Endothelial cell of umbilical vein (primary cell): ENCODE results near the gene C19orf85.

Experiments used
- EZH2 ChIP-seq: IDR thresholded peaks from 2 replicates; pipeline ENCODE4 v1.6.1; 2012; ENCODE audit warnings: borderline replicate concordance, low read depth, mild to moderate bottlenecking, moderate library complexity, low read length, inconsistent platforms; ENCODE audit not compliant: severe bottlenecking
- JUN ChIP-seq: IDR thresholded peaks from 2 replicates; pipeline ENCODE4 v1.6.1; 2011; ENCODE audit warnings: borderline replicate concordance, low read depth; ENCODE audit not compliant: insufficient read length, insufficient read depth
- MAX ChIP-seq: IDR thresholded peaks from 2 replicates; pipeline ENCODE4 v1.6.1; 2011; ENCODE audit not compliant: insufficient read depth, insufficient read length
- MYC ChIP-seq: IDR thresholded peaks from one replicate; pipeline ENCODE4 v1.6.1; 2011; ENCODE audit warnings: mild to moderate bottlenecking, low read depth, low read length
- POLR2A ChIP-seq: IDR thresholded peaks from 2 replicates; pipeline ENCODE4 v1.6.1; 2012; ENCODE audit warnings: low read depth, mild to moderate bottlenecking, control low read depth, low read length
- POLR2AphosphoS5 ChIP-seq: IDR thresholded peaks from 2 replicates; pipeline ENCODE4 v1.6.1; 2012; ENCODE audit warnings: low read depth, mild to moderate bottlenecking, control low read depth, low read length, moderate library complexity; ENCODE audit not compliant: insufficient read depth
- TF ChIP-seq, protein P1 (sequence below), 2 donors: IDR thresholded peaks; 1 replicate in 1 of 2; 2 replicates in 1 of 2; pipeline ENCODE4 v1.5.1; 2011; ENCODE audit warnings: low read length in 2 of 2, mild to moderate bottlenecking in 2 of 2, moderate library complexity in 2 of 2, control low read depth in 1 of 2, inconsistent platforms in 1 of 2, low read depth in 1 of 2; ENCODE audit not compliant: insufficient read depth in 1 of 2; ENCODE audit errors: extremely low read depth in 1 of 2

DNA sequence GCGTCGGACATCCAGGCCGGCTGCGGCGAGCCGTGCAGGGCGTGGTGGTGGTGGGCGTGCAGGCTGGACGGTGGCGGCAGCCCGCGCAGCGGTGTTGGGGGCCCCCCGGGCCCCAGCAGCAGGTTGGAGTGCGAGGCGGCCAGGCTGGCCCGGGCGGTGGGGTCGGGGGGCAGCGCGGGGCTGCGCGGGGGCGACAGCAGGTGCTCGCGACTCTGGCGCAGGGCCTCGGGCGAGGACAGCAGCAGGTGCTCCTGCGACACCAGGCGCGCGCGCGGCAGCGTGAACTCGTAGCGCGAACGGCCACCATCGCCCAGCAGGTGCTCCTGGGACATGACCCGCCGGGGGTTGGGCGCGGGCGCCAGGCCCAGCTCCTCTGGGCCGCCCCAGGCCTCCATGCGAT lies 31.3 kb downstream of the C19orf85 start:
- TF ChIP-seq, protein P1, sequence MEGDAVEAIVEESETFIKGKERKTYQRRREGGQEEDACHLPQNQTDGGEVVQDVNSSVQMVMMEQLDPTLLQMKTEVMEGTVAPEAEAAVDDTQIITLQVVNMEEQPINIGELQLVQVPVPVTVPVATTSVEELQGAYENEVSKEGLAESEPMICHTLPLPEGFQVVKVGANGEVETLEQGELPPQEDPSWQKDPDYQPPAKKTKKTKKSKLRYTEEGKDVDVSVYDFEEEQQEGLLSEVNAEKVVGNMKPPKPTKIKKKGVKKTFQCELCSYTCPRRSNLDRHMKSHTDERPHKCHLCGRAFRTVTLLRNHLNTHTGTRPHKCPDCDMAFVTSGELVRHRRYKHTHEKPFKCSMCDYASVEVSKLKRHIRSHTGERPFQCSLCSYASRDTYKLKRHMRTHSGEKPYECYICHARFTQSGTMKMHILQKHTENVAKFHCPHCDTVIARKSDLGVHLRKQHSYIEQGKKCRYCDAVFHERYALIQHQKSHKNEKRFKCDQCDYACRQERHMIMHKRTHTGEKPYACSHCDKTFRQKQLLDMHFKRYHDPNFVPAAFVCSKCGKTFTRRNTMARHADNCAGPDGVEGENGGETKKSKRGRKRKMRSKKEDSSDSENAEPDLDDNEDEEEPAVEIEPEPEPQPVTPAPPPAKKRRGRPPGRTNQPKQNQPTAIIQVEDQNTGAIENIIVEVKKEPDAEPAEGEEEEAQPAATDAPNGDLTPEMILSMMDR (IDR thresholded peaks at IDR 0.05; ENCODE audit: extremely low read depth in 1 of 2, insufficient read depth in 1 of 2, low read depth in 1 of 2, low read length in 2 of 2): no peak
- TF ChIP-seq MYC: no peak
- TF ChIP-seq POLR2A: no peak
- TF ChIP-seq JUN: no peak
- TF ChIP-seq MAX: no peak
- no peak for TF ChIP-seq POLR2AphosphoS5
- TF ChIP-seq EZH2: no peak
